GM18526 (cell line): ENCODE data around the gene CAMK2D.

Experiments
- POLR2A ChIP-seq: IDR thresholded peaks from 3 replicates; pipeline ENCODE4 v1.6.1; 2011; ENCODE audit not compliant: insufficient read length; ENCODE audit errors: extremely low read depth

CAMK2D gene

GRCh38 chr4:113768952-113769351 is 7.4 kb upstream of the CAMK2D start:
- no peak for TF ChIP-seq POLR2A

- no peak for TF ChIP-seq POLR2A
Observed at GRCh38 chr4:113766882-113767281, 5.3 kb upstream of the CAMK2D start.

GRCh38 chr4:113764720-113765264 is 3.3 kb upstream of the CAMK2D start:
- TF ChIP-seq POLR2A: no peak

- TF ChIP-seq POLR2A: no peak
Observed at GRCh38 chr4:113763029-113763285, 1.4 kb upstream of the CAMK2D start.

GRCh38 chr4:113762186-113763028 is 869 bp upstream of the CAMK2D start:
- TF ChIP-seq POLR2A: peak; percentile 79

GRCh38 chr4:113760795-113761619 is 531 bp downstream of the CAMK2D start:
- peak; percentile 51 for TF ChIP-seq POLR2A

- TF ChIP-seq POLR2A: peak; percentile 34
Observed at GRCh38 chr4:113760094-113760794, 1.3 kb downstream of the CAMK2D start.

GRCh38 chr4:113759696-113760093 is 1.8 kb downstream of the CAMK2D start:
- no peak for TF ChIP-seq POLR2A

- no peak for TF ChIP-seq POLR2A
Observed at GRCh38 chr4:113758372-113758771, 3.2 kb downstream of the CAMK2D start.

- TF ChIP-seq POLR2A: no peak
Observed at GRCh38 chr4:113757486-113757885, 4.1 kb downstream of the CAMK2D start.

GRCh38 chr4:113756005-113756410 is 5.5 kb downstream of the CAMK2D start:
- no peak for TF ChIP-seq POLR2A

- TF ChIP-seq POLR2A: no peak
Observed at GRCh38 chr4:113750734-113751133, 10.8 kb downstream of the CAMK2D start.

- no peak for TF ChIP-seq POLR2A
Observed at GRCh38 chr4:113750296-113750695, 11.2 kb downstream of the CAMK2D start.

- TF ChIP-seq POLR2A: no peak
Observed at GRCh38 chr4:113749178-113749577, 12.4 kb downstream of the CAMK2D start.

- no peak for TF ChIP-seq POLR2A
Observed at GRCh38 chr4:113747949-113748348, 13.6 kb downstream of the CAMK2D start.

GRCh38 chr4:113745711-113746110 is 15.8 kb downstream of the CAMK2D start:
- no peak for TF ChIP-seq POLR2A

- no peak for TF ChIP-seq POLR2A
Observed at GRCh38 chr4:113744667-113745240, 16.8 kb downstream of the CAMK2D start.
